Muscle layer of colon (tissue), 2 donors: ENCODE results near the gene GAS2L1.
"Not testable (repeated sequence)": the region's sequence is repeated elsewhere in the genome, so short reads cannot be mapped to it uniquely, and the experiment has no call there.

Source experiments
- H3K27ac ChIP-seq: one replicate; pipeline ENCODE4 v1.7.0; 2013; ENCODE audit warnings: low read depth, mild to moderate bottlenecking, low read length, moderate library complexity
- H3K27me3 ChIP-seq, 2 donors: one replicate each; pipeline ENCODE4 v1.7.0; 2013; ENCODE audit warnings: low read length in 2 of 2, mild to moderate bottlenecking in 2 of 2; ENCODE audit not compliant: insufficient read depth in 2 of 2, control insufficient read depth in 1 of 2
- H3K36me3 ChIP-seq: one replicate; pipeline ENCODE4 v1.7.0; 2013; ENCODE audit warnings: mild to moderate bottlenecking, low read length; ENCODE audit not compliant: insufficient read depth
- H3K4me1 ChIP-seq: one replicate; pipeline ENCODE4 v1.7.0; 2013; ENCODE audit warnings: mild to moderate bottlenecking, low read length; ENCODE audit not compliant: insufficient read depth
- H3K4me3 ChIP-seq, 2 donors: one replicate each; pipeline ENCODE4 v1.7.0; 2013; ENCODE audit warnings: low read length in 2 of 2, low read depth in 1 of 2, mild to moderate bottlenecking in 1 of 2, moderate library complexity in 1 of 2
- H3K9ac ChIP-seq: one replicate; pipeline ENCODE4 v1.7.0; 2013; ENCODE audit warnings: low read length
- H3K9me3 ChIP-seq: one replicate; pipeline ENCODE4 v1.7.0; 2013; ENCODE audit warnings: mild to moderate bottlenecking, low read length
- donor health status: abdominal sarcoma.
- donor health status: Adenocarcinoma of cecum.

GAS2L1 gene

DNA sequence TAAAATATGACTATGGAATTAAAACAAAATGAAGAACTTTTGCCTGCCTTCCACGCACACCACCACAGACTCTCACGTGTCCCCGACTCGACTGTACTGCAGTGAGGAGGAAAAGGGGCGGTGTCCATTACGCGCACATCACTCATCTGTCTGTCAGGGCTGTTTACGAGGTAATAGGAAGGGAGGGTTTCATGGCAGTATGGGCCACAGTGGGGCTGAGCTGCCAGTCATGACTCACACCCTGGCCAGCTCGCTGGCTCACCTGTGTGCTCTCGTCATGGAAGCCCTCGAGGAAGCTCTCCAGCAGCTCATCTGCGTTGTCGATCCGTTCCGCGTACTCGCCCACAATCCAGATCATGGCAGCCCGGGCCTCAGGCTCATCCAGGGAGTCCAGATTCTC is 42.5 kb downstream of the GAS2L1 start:
- H3K4me3 ChIP-seq: no peak overlapping the region
- H3K9me3 ChIP-seq: no peaks in the 10 kb centered on the region
- H3K27ac ChIP-seq: no peak overlapping the region
- peaks cover 74% of the 10 kb centered on the region for H3K36me3 ChIP-seq
- no peaks in the 10 kb centered on the region for H3K27me3 ChIP-seq
- peaks cover 28% of the 10 kb centered on the region for H3K4me1 ChIP-seq
- H3K9ac ChIP-seq: no peak overlapping the region

DNA sequence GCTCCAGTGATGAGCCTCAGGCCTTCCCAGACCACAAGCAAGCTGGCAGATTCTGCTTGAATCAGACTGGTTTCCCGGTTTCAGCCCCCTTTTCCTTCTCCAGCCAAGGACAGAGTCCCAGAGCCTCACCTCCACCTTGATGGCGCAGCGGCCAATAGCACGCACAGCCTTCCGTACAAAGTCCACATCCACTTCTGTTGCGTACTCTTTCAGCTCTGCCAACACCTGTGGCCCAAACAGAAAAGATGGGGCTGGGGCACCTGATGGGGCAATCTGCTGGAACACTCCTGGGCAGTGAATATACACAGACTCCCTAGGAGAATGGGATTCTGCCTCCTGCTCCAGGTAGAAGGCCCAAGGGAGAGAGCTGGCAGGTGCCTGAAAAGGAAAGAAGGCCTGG is 44.6 kb downstream of the GAS2L1 start:
- Histone ChIP-seq H3K27ac (no peak overlapping the region), H3K4me3 (no peak overlapping the region), H3K27me3 (no peaks in the 10 kb centered on the region), H3K36me3 (peaks cover 88% of the 10 kb centered on the region), H3K9me3 (no peaks in the 10 kb centered on the region), H3K4me1 (peaks cover 16% of the 10 kb centered on the region), H3K9ac (no peak overlapping the region)

DNA sequence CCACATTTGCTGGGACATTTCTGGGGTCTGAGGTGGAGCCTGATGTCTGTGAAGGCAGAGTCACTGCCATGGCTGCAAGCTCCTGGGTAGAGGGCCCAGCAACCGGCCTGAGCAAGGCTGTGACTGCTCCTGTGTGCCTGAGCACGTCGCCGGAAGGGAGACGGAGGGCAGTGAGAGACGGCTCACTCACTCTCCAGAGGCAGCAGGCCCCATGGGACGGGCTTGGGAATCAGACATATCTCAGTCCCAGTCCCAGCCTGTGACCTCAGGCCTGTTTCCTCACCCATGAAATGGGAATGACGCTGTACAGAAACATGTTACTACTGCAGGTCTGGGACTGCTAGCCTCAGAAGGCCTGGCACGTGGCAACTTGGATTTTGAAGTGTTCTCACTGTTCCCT is 45.4 kb downstream of the GAS2L1 start:
- Histone ChIP-seq H3K9me3 (no peaks in the 10 kb centered on the region), H3K4me3 (no peak overlapping the region), H3K4me1 (peaks cover 8% of the 10 kb centered on the region), H3K27ac (no peak overlapping the region), H3K9ac (no peak overlapping the region), H3K36me3 (peaks cover 91% of the 10 kb centered on the region), H3K27me3 (no peaks in the 10 kb centered on the region)

DNA sequence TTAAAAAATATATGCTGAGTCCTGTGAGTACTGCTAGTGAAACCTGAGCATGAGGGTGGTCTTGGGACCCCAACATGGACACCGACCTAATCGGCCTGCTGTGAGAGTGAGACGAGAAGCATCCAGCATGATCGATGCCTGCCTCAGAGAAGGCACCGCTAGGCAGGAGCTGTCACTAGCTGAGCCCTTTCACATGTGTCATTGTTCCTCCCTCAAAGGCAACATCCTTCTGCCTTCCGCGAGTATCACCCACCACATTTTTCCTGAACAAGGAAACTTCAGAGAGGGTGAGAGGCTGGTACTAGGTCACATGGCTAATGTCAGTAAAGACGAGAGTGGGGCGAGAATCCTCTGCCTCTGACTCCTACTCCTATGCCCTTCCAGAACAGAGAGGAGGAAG is 46.3 kb downstream of the GAS2L1 start:
- Histone ChIP-seq H3K4me3 (no peak overlapping the region), H3K27me3 (no peaks in the 10 kb centered on the region), H3K27ac (no peak overlapping the region), H3K36me3 (peaks cover 83% of the 10 kb centered on the region), H3K9ac (no peak overlapping the region), H3K9me3 (no peaks in the 10 kb centered on the region), H3K4me1 (no peaks in the 10 kb centered on the region)

DNA sequence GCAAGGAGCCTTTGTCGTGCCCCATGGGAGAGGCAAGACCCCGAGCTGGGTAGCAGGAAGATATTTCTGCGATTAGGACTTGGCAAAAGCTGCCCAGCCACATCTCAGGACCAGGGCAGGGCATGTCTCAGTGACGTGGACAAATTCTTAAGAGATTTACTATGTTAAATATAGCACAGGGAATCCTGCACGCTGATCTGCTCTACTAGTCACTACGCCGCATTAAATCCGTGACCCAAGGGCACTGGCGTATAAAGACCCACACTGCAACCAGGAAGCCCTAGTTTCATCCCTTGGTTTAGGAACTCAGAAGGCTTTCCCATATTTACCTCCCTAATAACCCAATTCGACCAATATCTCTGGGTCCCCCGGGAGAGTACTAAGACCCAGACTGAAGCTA is 46.8 kb downstream of the GAS2L1 start:
- peaks cover 82% of the 10 kb centered on the region for H3K36me3 ChIP-seq

DNA sequence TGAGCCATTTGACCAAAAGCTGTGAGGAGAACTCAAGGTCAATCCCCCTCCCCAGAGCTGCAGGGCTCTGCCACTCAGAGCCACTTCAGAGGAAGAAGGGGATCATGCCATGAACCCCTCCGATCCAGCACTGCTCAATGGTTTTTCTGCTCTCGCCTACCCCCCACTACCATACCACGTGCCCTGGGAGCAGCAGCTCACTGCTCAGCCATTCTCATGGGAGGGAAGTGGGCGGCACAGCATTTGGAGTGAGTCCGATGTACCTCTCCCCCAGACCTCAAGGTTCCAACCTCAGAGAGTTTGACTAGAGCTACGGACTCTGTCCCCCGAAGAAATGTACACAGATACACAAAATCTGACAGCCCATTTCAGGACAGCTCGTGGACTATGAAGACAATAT is 47.4 kb downstream of the GAS2L1 start:
- H3K27ac ChIP-seq: no peak overlapping the region
- H3K9me3 ChIP-seq: no peaks in the 10 kb centered on the region
- peaks cover 82% of the 10 kb centered on the region for H3K36me3 ChIP-seq

More for the DNA sequence above, 46.8 kb downstream of the GAS2L1 start:
- H3K4me3 ChIP-seq: no peak overlapping the region
- H3K27me3 ChIP-seq: no peaks in the 10 kb centered on the region
- H3K4me1 ChIP-seq: no peaks in the 10 kb centered on the region
- no peak overlapping the region for H3K27ac ChIP-seq
- H3K9me3 ChIP-seq: no peaks in the 10 kb centered on the region
- no peak overlapping the region for H3K9ac ChIP-seq

DNA sequence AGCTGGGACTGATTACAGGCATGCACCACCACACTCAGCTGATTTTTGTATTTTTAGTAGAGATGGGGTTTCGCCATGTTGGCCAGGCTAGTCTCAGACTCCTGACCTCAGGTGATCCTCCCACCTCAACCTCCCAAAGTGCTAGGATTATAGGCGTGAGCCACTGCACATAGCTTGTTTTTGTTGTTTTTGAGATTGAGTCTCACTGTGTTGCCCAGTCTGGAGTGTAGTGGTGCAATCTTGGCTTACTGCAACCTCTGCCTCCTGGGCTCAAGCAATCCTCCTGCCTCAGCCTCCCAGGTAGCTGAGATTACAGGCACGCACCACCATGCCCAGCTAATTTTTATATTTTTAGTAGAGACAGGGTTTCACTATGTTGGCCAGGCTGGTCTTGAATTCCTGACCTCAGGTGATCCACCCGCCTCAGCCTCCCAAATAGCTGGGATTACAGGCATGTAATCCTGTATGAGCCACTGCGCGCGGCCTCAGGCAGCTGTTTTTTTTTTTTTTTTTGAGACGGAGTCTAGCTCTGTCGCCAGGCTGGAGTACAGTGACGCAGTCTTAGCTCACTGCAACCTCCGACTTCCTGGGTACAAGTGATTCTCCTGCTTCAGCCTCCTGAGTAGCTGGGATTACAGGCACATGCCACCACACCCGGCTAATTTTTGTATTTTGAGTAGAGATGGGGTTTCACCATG is 50.9 kb downstream of the GAS2L1 start:
- Histone ChIP-seq H3K36me3 (peaks cover 53% of the 10 kb centered on the region), H3K4me1 (peaks cover 10% of the 10 kb centered on the region)
- not testable (repeated sequence) for H3K9ac ChIP-seq, H3K4me3 ChIP-seq, H3K27me3 ChIP-seq, H3K9me3 ChIP-seq, H3K27ac ChIP-seq

More for the DNA sequence above, 47.4 kb downstream of the GAS2L1 start:
- Histone ChIP-seq H3K9ac (no peak overlapping the region), H3K4me1 (no peaks in the 10 kb centered on the region), H3K4me3 (no peak overlapping the region), H3K27me3 (no peaks in the 10 kb centered on the region)

DNA sequence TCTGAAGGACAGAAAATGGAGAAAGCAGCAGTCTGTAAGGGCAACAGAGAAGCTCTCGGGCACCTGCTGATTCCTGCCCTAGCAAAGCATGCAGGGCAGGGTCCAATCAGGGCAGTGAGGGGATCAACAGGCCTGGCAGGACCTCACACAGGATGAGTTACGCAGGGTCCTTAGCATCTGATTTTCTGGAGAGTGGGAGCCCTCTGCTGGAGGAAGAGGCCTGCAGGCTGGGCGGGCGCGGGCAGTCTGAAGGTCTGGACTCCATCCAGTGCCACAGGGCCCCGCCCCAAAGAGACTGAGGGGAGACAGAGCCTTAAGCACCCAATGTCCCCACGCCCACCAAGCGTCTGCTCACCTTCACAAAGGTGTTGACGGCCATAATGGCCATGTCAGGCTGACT is 53.0 kb downstream of the GAS2L1 start:
- no peaks in the 10 kb centered on the region for H3K9me3 ChIP-seq
- peaks cover 10% of the 10 kb centered on the region for H3K4me1 ChIP-seq
- no peaks in the 10 kb centered on the region for H3K27me3 ChIP-seq
- peaks cover 32% of the 10 kb centered on the region for H3K36me3 ChIP-seq
- no peak overlapping the region for H3K9ac ChIP-seq
- no peak overlapping the region for H3K27ac ChIP-seq
- H3K4me3 ChIP-seq: no peak overlapping the region
